ENCODE results near the gene ANAPC10.

ANAPC10 gene

GRCh38 chr4:144967161-144967560, 130.8 kb downstream of the ANAPC10 start:
- H3K4me1 ChIP-seq (ENCODE audit: control insufficient read depth, low read length): no peaks in the 10 kb centered on the region
- no peaks in the 10 kb centered on the region for H3K36me3 ChIP-seq (ENCODE audit: control insufficient read depth, low read length)
- H3K4me3 ChIP-seq (ENCODE audit: low read length): no peak overlapping the region
- H3F3A ChIP-seq (ENCODE audit: control insufficient read depth, insufficient read depth): no peaks in the 10 kb centered on the region
- no peak for TF ChIP-seq CTCF (IDR thresholded peaks at IDR 0.05; ENCODE audit: low read depth, low read length, poor library complexity, severe bottlenecking)
- TF ChIP-seq EZH2phosphoT487 (IDR thresholded peaks at IDR 0.05; ENCODE audit: borderline replicate concordance, low read length): no peak
- no peaks in the 10 kb centered on the region for H3K9me3 ChIP-seq (ENCODE audit: control insufficient read depth, insufficient read depth, low read length)
- no peak overlapping the region for H3K27ac ChIP-seq (ENCODE audit: low read depth, low read length)
- H3K27me3 ChIP-seq (ENCODE audit: control insufficient read depth, low read length): no peaks in the 10 kb centered on the region
- no peaks in the 10 kb centered on the region for H3K79me2 ChIP-seq (ENCODE audit: control insufficient read depth, low read length)
- H3K4me2 ChIP-seq (ENCODE audit: low read length): no peak overlapping the region
- no peaks in the 10 kb centered on the region for H3K9me2 ChIP-seq (replicated peaks; ENCODE audit: control insufficient read depth, low read length)
- H4K20me1 ChIP-seq (ENCODE audit: control insufficient read depth, insufficient read depth, low read depth, low read length): no peaks in the 10 kb centered on the region

GRCh38 chr4:144962300-144962699, 135.7 kb downstream of the ANAPC10 start:
- no peaks in the 10 kb centered on the region for H3K9me3 ChIP-seq (ENCODE audit: control insufficient read depth, insufficient read depth, low read length)
- H3K36me3 ChIP-seq (ENCODE audit: control insufficient read depth, low read length): no peaks in the 10 kb centered on the region

GRCh38 chr4:144955104-144955503, 142.9 kb downstream of the ANAPC10 start:
- H3K4me2 ChIP-seq (ENCODE audit: low read length): no peak overlapping the region
- H3K27me3 ChIP-seq (ENCODE audit: control insufficient read depth, low read length): no peaks in the 10 kb centered on the region
- H4K20me1 ChIP-seq (ENCODE audit: control insufficient read depth, insufficient read depth, low read depth, low read length): no peaks in the 10 kb centered on the region
- H3K4me1 ChIP-seq (ENCODE audit: control insufficient read depth, low read length): no peaks in the 10 kb centered on the region
- no peaks in the 10 kb centered on the region for H3K9me2 ChIP-seq (replicated peaks; ENCODE audit: control insufficient read depth, low read length)
- H3K4me3 ChIP-seq (ENCODE audit: low read length): no peak overlapping the region
- TF ChIP-seq EZH2phosphoT487 (IDR thresholded peaks at IDR 0.05; ENCODE audit: borderline replicate concordance, low read length) (no peak), CTCF (IDR thresholded peaks at IDR 0.05; ENCODE audit: low read depth, low read length, poor library complexity, severe bottlenecking) (no peak)
- H3K79me2 ChIP-seq (ENCODE audit: control insufficient read depth, low read length): no peaks in the 10 kb centered on the region
- no peaks in the 10 kb centered on the region for H3K9me3 ChIP-seq (ENCODE audit: control insufficient read depth, insufficient read depth, low read length)
- no peak overlapping the region for H3K27ac ChIP-seq (ENCODE audit: low read depth, low read length)
- no peaks in the 10 kb centered on the region for H3K36me3 ChIP-seq (ENCODE audit: control insufficient read depth, low read length)
- no peaks in the 10 kb centered on the region for H3F3A ChIP-seq (ENCODE audit: control insufficient read depth, insufficient read depth)

More at GRCh38 chr4:144962300-144962699, 135.7 kb downstream of the ANAPC10 start:
- H3K79me2 ChIP-seq (ENCODE audit: control insufficient read depth, low read length): no peaks in the 10 kb centered on the region
- H3K4me1 ChIP-seq (ENCODE audit: control insufficient read depth, low read length): no peaks in the 10 kb centered on the region
- H3K27me3 ChIP-seq (ENCODE audit: control insufficient read depth, low read length): no peaks in the 10 kb centered on the region
- no peak overlapping the region for H3K4me2 ChIP-seq (ENCODE audit: low read length)
- TF ChIP-seq EZH2phosphoT487 (IDR thresholded peaks at IDR 0.05; ENCODE audit: borderline replicate concordance, low read length): no peak
- no peak for TF ChIP-seq CTCF (IDR thresholded peaks at IDR 0.05; ENCODE audit: low read depth, low read length, poor library complexity, severe bottlenecking)
- no peak overlapping the region for H3K4me3 ChIP-seq (ENCODE audit: low read length)
- no peaks in the 10 kb centered on the region for H3K9me2 ChIP-seq (replicated peaks; ENCODE audit: control insufficient read depth, low read length)
- no peak overlapping the region for H3K27ac ChIP-seq (ENCODE audit: low read depth, low read length)
- H4K20me1 ChIP-seq (ENCODE audit: control insufficient read depth, insufficient read depth, low read depth, low read length): no peaks in the 10 kb centered on the region
- H3F3A ChIP-seq (ENCODE audit: control insufficient read depth, insufficient read depth): no peaks in the 10 kb centered on the region

- Histone ChIP-seq H3K4me2 (ENCODE audit: low read length) (no peak overlapping the region), H3K9me2 (replicated peaks; ENCODE audit: control insufficient read depth, low read length) (no peaks in the 10 kb centered on the region), H4K20me1 (ENCODE audit: control insufficient read depth, insufficient read depth, low read depth, low read length) (no peaks in the 10 kb centered on the region), H3K9me3 (ENCODE audit: control insufficient read depth, insufficient read depth, low read length) (no peaks in the 10 kb centered on the region), H3K4me3 (ENCODE audit: low read length) (no peak overlapping the region), H3F3A (ENCODE audit: control insufficient read depth, insufficient read depth) (no peaks in the 10 kb centered on the region), H3K27me3 (ENCODE audit: control insufficient read depth, low read length) (no peaks in the 10 kb centered on the region), H3K79me2 (ENCODE audit: control insufficient read depth, low read length) (no peaks in the 10 kb centered on the region), H3K36me3 (ENCODE audit: control insufficient read depth, low read length) (no peaks in the 10 kb centered on the region), H3K27ac (ENCODE audit: low read depth, low read length) (no peak overlapping the region), H3K4me1 (ENCODE audit: control insufficient read depth, low read length) (no peaks in the 10 kb centered on the region)
- TF ChIP-seq EZH2phosphoT487 (IDR thresholded peaks at IDR 0.05; ENCODE audit: borderline replicate concordance, low read length) (no peak), CTCF (IDR thresholded peaks at IDR 0.05; ENCODE audit: low read depth, low read length, poor library complexity, severe bottlenecking) (no peak)
These were observed 143.8 kb downstream of the ANAPC10 start for GRCh38 chr4:144954230-144954629.

All from DOHH2 (cell line).